CD4-positive, alpha-beta T cell treated with Interleukin-21 for 1 hour (primary cell): ENCODE data around the gene GOLGA8S.
"Not testable (repeated sequence)": the region's sequence is repeated elsewhere in the genome, so short reads cannot be mapped to it uniquely, and the experiment has no call there.

Experiments
- DNase-seq: peaks from one replicate; pipeline ENCODE4 v3.0.0-alpha.2; 2020

The GOLGA8S gene, protein sequence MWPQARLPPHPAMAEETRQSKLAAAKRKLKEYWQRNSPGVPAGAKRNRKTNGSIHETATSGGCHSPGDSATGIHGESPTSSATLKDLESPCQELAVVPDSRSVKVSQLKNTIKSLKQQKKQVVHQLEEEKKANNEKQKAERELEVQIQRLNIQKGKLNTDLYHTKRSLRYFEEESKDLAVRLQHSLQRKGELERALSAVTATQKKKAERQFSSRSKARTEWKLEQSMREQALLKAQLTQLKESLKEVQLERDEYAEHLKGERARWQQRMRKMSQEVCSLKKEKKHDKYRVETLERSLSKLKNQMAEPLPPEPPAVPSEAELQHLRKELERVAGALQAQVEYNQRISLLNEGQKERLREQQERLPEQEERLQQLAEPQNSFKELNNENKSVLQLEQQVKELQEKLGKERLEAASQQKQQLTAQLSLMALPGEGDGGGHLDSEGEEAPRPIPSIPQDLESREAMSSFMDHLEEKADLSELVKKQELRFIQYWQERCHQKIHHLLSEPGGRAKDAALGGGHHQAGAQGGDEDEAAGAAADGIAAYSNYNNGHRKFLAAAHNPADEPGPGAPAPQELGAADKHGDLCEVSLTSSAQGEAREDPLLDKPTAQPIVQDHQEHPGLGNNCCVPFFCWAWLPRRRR

DNA sequence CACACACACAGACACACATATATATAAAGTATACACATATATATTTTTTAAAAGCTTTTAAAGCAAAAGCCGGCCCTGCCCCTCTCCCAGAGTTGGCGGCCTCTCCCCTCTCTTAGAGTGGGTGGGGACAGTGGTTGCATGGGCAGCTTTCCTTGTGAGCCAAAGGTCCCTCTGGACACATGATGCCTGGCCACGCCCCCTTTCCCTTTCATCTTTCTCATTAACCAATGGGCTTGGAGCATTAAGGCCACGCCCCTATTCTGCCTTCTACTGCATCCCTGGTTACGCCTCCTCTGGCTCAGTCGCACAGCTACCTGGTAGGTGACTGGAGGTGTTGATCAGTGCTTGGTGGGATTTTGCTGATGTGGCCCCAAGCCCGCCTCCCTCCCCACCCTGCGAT, at the start of gene GOLGA8S:
Gene GOLGA8S, plus strand, starts transcription at position 301 of the 400 bp plus-strand sequence. Its CDS starts 62 bp downstream, at position 363.
- not testable (repeated sequence) for DNase-seq

DNA sequence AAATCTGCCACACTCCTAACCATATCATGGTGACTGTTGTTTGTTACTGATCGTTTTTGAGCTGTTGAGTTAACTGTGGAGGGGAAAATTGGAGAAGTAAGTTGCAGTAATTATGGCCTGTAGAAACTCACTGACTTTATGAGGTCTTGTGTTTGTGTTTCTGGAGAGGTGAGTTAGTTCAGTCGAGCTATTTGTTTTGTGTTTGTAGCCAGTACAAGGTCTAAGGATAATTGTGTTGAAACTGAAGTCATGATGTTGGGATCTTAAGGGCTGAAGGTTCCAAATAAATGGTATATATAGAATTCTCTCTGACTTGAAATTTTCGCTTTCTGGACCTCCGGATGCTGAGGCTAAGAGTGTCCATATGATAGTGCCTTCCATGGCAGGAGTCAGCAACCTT, 49.7 kb upstream of the GOLGA8S start:
- not testable (repeated sequence) for DNase-seq

DNA sequence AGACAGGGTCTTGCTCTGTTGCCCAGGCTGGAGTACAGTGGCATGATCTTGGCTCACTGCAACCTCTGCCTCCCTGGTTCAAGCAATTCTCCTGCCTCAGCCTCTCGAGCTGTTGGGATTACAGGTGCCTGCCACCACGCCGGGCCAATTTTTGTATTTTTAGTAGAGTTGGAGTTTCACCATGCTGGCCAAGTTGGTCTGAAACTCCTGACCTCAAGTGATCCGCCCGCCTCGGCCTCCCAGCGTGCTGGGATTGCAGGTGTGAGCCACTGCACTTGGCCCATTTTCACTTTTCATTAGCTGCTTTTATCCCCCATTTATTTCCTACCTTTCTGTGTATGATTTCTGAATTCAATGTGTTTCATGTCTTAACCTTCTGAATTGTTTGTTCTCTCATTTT, 48.6 kb upstream of the GOLGA8S start:
- DNase-seq = not testable (repeated sequence)

DNA sequence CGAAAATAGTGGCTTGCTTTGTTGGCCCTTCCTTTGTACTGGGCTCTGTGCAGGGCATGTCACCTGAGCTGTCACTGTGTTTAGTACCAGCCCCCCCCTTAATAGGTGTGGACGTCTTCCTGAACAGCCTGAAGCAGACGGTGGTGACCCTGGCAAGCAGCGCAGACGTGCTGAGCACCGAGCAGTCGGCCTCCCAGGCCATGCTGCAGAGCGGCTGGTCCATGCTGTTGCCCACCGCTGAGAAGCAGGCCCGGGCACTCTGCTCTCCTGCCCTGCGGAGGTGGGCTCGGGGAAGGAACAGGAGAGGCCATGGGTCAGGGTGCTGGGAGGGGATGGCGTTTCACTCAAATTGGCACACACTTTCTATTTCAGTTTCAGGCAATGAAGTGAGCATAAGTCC, 43.3 kb upstream of the GOLGA8S start:
- not testable (repeated sequence) for DNase-seq

DNA sequence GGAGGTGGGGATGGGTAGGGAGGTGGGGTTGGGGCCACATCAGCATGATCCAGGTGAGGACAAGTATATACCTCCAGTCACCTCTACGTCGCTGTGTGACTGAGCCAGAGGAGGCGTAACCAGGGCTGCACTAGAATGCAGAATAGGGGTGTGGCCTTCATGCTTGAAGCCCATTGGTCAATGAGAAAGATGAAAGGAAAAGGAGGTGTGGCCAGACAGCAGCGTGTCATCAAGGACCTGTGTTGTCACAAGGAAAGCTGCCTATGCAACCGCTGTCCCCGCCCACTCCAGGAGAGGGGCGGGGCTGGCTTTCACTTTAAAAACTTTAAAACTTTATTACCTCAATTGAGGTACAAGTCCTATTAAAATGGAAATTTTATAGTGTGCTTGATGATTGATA, 20.5 kb upstream of the GOLGA8S start, which contains the start of gene GOLGA6L26:
Gene GOLGA6L26, minus strand, starts transcription at position 101 of the 400 bp plus-strand sequence. Its CDS starts 61 bp downstream, at position 40.
- not testable (repeated sequence) for DNase-seq

DNA sequence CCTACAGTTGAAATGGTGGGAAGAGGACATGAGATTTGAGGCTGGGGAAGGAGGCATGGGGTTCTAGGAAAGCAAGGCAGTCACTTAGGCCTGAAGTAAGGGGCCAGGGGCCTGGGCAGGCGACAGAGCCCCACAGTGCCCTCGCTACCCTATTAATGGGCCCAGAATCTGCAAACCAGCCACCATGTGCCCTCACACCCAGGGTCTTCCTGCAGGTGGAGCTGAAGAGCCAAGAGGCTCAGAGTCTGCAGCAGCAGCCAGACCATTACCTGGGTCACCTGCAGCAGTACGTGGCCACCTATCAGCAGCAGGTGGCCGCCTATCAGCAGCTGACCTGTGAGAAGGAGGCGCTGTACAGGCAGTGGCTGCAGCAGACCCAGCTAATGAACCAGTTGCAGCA, 8.1 kb downstream of the GOLGA8S start:
- not testable (repeated sequence) for DNase-seq

DNA sequence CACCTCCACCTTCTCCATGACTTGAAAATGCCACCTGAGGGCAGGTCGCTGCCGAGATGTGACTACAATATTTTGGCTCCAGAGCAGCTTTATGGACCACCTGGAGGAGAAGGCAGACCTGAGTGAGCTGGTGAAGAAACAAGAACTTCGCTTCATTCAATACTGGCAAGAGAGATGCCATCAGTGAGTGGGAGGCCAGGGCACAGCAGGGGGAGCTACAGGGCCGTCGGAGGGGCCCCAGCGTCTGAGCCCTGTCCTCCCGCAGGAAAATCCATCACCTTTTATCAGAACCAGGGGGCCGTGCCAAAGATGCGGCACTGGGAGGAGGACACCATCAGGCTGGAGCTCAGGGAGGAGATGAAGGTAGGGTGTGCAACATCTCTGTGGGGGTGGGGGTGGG, 9.7 kb downstream of the GOLGA8S start:
- DNase-seq = not testable (repeated sequence)

DNA sequence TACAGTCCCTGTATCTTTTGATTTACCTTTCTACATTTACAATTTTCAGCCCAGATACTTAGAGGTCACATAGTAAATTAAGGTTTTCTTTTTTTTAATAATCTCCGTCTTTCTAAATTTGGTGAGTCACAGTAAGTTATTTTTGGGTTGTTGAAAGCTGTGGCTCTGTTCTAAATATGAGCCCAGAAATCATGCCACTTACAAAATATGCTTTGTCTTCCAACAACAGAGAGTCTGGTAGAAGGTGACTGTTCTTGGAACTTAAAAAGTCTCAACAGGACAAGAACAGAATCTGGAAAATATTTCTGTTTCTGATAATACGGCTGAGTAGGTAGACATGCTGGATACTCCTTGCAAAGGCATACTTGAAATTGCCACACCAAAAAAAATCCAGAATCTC, 16.0 kb downstream of the GOLGA8S start:
- no peak for DNase-seq

DNA sequence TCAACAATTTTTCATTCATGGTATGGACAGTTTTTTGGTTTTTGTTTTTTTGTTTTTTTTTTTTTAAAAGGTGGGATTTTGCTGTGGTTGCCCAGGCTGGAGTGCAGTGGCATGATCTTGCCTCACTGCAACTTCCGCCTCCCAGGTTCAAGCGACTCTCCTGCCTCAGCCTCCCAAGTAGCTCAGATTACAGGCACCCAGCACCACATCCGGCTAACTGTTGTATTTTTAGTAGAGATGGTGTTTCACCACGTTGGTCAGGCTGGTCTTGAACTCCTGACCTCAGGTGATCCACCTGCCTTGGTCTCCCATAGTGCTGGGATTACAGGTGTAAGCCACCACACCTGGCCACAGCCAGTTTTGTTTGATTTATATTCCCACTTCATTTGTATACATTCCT, 16.6 kb downstream of the GOLGA8S start:
- not testable (repeated sequence) for DNase-seq

DNA sequence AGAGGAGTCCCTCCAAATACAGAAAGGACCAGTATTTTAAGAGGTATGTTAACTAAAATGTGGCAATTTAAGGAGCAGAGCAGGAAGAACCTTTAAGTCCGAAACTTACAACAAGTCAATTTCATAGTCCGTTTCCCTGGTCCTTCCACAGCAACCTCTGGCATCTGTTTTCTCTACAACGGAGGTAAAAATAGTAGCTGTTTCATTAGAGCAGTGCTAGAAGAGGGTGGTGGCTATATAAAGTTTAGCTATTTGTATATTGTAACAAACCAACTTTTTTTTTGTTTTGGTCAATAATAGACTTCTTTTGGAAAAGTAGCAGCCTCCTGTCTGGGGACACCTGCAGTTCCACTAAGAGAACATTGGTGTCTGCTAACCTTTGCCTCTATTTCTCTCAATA, 17.3 kb downstream of the GOLGA8S start:
- not testable (repeated sequence) for DNase-seq

DNA sequence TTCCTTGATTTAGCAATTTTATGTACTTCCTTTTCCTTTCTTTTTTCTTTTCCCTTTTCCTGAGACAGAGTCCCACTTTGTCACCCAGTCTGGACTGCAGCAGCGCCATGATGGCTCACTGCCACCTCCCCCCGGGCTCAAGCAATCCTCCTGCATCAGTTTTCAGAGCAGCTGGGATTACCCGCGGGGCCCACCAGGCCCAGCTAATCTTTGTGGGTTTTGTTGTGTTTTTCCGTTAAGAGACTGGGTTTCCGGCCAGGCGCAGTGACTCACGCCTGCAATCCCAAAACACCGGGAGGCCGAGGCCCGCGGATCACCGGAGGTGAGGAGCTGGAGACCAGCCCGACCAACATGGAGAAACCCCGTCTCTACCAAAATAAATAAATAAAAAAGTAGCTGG, 17.7 kb downstream of the GOLGA8S start:
- DNase-seq = no peak

DNA sequence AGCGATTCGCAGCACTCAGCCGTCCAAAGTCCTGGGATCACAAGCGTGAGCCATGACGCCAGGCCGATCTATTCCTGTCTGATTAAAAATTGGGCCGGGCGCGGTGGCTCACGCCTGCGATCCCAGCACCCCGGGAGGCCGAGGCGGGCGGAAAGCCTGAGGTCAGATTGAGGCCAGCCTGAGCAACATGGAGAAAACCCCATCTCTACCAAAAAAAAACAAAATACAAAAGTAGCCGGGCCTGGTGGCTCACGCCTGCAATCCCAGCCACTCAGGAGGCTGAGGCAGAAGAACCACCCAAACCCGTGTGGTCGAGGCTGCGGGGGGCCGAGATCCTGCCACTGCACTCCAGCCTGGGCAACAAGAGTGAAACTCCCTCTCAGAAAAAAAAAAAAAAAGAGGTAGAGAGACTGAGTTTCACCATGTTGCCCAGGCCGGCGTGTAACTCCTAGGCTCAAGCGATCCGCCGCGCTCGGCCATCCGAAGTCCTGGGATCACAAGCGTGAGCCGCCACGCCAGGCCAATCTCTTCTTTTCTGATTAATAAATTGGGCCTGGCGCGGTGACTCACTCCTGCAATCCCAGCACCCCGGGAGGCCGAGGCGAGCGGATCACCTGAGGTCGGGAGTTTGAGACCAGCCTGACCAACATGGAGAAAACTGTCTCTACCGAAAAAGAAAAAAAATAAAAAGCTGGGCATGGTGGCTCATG, 18.5 kb downstream of the GOLGA8S start:
- not testable (repeated sequence) for DNase-seq

DNA sequence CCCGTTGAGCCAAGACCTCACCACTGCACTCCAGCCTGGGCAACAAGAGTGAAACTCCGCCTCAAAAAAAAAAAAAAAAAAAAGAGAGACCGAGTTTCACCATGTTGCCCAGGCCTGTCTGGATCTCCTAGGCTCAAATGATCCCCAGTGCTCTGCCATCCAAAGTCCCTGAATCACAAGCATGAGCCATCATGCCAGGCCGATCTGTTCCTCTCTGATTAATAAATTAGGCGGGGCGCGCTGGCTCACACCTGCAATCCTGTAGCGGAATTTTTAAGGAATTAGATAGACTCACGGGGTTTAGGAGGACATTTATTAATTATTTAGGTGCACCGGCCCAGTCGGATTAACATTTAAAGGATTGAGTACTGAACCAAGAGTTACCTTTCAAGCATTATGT, 19.7 kb downstream of the GOLGA8S start:
- DNase-seq = not testable (repeated sequence)

DNA sequence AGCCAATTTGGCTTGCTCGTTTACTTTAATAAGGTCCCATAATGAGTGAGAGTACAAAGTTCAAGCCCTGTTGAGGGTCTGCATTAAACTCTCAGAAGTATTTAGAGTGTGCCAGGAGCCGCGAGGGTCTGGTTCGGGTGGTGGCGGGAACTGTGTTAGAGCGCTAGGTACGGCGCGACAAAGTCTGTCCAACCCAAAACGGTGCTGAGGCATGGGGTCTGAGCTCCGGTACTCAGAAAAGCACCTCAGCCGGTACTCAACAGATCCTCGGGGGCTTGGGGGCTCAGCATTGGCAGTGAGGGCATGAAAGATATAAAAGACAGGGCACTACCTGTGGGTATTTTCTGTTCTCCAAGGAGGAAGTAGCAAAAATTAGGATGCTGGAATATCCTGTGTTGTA, 24.4 kb downstream of the GOLGA8S start:
- DNase-seq = not testable (repeated sequence)

DNA sequence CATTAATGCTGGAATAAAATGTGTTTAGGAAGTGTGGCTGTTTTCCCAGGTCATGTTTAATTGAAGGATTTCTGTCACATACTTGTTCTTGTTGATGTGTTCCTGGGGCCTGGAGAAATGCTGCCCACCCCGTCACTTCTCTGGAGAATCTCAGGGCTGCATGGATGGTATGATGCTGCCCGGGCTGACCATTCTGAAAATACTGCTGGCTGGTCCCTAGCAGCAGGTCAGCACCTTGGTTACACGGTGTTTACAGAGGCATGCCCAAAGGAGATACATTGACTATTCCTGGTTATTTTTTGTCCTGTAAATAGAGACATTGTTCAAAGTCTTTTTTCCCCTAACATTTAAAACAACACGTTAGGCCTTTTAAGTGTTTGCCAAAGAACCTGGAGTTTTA, 26.2 kb downstream of the GOLGA8S start:
- DNase-seq = not testable (repeated sequence)

DNA sequence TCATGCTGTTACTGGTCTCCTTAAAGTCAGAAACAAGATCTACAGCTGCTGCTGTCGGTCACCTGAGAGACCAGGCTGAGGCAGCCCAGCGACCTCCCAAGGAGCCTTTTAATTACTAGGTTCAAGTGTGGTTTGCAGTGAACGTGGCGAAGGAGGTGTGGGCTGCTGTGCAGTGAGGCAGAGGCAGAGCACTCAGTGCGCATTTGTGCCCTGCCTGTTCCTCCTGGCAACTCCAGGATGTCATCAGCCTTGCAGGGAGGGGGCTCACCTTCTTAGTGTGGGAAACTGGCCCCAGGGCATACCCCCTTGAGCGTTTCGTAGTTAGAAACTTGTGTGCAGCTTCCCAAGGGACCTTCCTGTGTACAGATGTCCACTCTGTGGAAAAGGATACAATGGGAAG, 26.6 kb downstream of the GOLGA8S start:
- not testable (repeated sequence) for DNase-seq

DNA sequence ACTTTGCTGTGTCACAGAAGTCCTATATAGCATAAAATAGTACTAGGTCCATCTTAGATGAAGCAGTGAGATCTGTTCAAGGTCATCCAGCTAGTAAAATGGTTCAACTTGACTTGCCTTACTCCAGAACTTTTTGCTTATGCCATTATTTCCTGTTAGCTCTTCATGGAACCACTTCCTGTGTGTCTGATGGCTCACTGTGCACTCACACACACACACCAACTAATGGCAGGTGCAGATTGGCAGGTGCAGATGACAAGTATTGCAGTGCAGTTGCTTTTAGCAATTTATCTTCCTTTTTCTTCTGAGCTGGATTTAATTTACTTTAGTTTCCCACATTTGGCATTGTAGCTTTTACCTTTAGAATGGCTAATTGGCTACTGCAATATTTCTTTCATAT, 29.8 kb downstream of the GOLGA8S start:
- DNase-seq = no peak

DNA sequence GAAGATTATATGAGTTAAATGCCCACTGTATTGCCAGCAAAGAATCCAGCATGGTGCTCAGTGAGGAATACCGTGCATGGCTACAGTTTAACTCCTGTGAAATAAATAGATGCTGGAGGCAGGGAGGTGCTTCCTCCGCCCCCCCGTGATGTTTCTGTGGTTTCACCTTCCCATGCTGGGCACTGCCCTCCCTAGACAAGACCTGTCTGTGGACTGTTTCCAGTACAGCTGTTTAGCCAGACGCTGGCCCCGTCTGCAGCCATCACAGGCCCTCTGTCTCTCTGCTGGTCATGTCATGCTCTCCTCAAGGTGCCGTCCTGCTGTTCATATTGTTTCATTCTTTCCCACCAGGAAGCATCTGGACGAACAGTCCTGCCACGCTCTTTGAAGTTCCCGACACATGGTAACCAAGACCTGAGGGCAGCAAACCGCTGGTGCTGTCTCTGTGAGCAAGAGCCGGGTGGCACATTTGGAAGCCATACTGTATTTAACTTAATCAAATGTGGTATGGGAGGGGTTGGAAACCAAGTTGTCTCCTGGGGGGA, 31.4 kb downstream of the GOLGA8S start:
- no peak for DNase-seq

DNA sequence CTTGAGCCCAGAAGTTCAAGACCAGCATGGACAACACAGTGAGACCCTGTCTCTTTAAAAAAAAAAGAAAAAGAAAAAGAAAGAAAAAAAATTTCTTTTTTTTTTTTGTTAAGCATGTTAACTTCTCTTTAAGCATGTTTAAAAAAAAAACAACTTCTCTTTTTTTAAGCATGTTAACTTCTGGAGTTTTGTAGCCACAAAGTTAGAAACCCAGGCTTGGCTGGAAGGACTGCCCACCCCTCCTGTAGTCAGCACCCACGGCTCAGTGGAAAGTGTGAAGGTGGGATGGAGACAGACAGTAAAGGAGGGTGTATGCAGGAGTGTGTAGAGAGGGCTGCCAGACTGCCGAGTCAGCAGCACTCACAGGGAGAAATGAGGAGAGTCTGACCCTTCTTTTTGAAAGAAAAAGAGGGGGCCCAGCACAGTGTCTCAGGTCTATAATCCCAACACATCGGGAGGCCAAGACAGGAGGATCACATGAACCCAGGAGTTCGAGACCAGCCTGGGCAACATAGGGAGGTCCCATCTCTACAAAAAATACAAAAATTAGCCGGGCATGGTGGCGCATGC, 33.2 kb downstream of the GOLGA8S start:
- DNase-seq = no peak

DNA sequence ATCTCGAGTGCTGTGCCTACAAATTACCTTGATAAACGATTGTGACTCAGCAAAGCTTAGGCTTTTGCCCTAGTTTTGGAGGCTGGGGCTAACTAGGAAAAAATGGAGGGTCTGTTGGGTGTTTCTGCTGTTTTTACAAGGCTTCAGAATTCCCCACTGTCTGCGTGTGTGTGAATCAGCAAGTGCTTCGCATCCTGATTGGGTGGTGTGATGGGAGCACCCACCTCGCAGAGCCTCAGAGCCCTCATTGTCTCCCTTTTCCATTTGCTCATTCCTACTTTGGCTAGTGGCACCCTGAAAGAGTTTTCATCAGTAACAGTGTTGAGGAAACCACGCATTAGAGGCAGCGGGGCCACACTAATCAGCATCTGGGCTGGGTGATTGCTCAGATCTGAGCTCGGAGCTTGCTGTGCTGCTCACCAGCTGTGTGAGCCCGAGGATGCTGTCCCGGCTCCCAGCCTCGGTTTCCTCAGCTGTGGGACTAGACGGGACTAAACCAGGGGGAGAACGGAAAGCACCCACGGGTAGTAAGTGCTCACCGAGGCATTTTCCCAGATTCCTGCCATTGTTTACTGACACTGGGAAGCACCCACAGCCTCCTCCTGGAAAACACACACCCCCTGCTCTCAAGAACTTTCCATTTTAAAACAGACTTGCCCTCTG, 40.6 kb downstream of the GOLGA8S start:
- DNase-seq = no peak

DNA sequence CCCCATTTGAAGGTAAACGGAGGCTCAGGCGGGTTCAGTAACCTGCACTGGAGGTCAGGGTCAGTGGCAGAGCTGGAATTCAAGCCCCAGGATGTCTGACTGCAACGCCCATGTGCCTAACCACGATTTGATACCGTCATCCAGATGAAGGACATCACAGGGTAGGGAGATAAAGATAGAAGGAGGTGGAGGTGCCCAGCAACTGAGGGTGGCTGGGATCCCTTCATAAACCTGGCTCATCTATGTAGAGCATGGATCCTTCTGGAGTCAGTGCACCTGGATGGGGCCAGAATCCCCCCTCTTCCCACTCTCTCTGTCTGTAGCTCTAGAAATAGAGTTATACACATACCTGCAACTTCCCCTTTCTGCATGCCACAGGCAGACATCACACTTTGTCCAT, 41.3 kb downstream of the GOLGA8S start:
- no peak for DNase-seq

DNA sequence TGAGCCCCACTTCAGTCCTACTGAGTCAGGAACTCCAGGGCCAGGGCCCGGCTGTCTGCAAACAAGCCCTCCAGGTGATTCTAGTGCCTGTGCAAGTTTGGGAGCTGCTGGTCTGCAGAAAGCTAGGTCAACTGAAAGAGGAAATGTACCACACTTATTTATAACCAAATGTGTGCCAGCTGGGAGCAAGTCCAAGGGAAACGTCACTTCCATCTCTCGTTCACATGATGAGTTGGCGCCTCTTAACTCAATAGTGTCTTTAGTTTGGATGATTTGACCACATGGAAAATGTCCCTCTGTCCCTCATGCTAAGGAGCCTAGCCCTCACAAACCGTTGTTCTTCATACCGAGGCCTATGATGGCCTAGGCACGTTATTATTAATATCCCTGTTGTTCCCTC, 43.2 kb downstream of the GOLGA8S start:
- DNase-seq = no peak
